ENCODE results near the gene ZNF341.
A peak's percentile ranks its signal among the peaks of the same experiment; 100 is the strongest.

Gene ZNF341

DNA sequence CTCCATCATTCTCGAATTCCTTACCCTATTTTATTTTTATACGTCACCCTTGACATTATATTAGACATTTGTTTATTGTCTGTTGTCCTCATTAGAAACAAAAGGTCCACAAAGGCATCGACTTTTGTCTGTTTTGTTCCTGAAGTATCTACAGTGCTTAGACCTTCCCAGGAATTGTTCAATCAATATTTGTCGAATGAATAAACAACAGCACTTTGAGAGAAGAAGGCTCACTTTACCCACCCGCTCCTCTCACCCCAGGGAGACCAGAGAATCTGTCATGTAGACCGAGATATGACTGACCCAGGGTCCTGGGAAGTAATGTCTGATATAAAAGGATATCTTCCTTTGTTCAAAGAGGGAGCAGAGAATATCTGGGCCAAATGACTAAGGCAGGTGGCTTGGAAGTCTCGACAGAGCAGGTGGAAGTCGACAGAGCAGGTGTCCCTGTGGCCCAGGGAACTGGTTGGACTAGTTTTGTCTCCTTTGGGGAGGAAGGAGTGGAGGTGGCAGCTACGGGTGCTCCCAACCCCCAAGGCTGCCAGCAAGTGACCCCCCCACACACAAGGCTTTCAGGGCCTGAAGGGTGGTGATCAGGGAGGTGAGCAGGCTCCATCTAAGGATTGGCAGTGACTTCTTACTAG, 64.6 kb downstream of the ZNF341 start:
- no peak for DNase-seq (ENCODE audit: low read depth)

DNA sequence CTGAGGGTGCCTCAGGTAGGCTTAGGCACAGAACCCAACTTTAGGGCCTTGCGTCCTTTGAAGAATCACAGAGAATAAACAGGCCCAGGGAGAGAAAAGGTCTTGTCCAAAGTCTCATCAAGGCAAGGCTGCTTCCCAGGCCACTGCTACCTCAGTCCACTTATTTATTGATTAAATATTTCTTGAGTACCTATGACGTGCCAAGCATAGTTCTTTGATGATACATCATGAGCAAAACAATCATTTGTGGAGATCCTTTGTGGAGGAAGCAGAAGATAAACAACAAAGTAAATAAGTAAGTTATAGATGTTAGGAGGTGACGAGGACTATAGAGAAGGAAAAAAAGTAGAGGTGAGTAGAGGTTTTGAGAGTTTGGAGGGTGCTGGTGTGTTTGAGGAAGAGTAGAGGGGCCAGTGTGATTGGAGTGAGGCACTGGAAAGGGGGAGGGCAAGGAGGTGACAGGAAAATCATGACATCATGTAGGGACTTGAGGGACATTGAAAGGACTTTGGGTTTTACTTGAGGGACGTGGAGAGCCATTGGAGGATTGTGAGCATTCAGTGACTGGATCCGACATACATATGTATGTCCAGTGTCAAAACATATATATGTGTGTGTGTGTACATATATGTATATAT, 65.2 kb downstream of the ZNF341 start:
- DNase-seq (ENCODE audit: low read depth), result no peak

DNA sequence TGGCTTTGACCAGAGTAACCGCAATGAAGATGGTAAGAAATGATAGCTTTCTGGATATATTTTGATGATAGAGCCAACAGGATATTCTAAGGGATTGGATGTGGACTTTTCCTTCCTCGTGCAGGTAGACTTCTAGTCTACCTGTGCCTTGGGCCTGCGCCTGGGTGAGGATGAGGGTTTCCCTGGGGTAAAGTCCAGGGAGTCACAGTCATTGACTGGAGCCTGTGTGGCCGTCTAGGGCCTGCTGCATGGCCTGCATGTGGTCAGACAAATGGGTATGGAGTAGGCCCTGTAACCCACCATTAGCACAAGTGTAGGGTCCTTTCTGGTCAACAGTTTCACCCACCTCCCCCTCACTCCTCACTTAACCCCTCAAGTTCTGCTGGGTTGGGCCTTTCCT, 66.6 kb downstream of the ZNF341 start:
- DNase-seq (ENCODE audit: low read depth), result no peak

DNA sequence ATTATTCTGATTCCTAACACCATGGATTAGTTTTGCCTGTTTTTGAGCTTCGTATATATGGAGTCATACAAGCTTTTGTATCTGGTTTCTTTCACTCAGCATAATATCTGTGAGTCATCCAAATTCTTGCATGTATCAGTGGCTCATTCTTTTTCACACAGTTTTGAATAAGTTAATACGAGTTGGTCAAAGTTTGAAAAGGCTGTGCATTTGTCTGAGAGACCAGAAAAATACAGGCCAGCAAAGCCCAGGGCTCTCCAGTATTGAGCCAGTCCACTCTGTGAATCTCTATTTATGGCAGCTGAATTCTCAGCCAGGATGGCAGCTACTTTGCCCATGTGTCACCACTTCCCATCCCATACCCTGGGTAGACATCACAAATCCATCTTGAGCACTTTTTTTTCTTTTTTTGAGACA, 72.1 kb downstream of the ZNF341 start:
- no peak for DNase-seq (ENCODE audit: low read depth)

DNA sequence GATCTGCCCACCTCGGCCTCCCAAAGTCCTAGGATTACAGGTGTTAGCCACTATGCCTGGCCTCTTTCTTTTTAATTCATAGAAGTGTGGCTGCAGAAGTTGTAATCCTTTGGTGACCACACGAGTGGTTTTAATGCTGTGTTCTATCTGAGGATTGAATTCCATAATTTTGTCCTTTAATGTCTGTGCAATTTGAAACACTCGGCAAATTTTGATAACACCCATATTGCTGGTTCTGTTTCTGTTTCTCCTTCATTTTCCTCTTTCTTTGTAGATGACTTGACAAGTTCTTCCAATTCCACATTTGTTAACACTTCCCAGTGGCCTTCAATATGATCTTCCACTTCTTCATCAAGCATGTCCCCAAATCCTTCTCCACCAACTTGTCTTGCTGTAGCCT, 76.6 kb downstream of the ZNF341 start:
- no peak for DNase-seq (ENCODE audit: low read depth)

DNA sequence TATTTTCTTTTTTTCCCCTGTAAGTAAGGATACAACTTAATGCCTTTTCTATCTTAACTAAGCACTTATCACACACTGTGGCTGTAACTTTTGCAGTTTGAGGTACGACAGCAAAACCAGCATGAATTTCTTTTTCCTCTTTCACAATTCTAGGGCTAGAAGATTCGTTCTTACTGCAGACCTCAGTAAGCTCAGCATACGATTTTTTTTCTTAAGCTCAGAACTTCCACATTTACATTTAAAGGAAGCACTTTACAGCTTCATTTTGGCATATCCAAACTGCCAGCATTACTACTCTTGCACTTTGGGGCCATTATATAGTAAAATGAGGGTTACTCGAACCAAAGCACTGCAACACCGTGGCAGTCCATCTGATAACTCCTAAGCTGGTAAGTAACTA, 78.5 kb downstream of the ZNF341 start:
- no peak for DNase-seq (ENCODE audit: low read depth)

DNA sequence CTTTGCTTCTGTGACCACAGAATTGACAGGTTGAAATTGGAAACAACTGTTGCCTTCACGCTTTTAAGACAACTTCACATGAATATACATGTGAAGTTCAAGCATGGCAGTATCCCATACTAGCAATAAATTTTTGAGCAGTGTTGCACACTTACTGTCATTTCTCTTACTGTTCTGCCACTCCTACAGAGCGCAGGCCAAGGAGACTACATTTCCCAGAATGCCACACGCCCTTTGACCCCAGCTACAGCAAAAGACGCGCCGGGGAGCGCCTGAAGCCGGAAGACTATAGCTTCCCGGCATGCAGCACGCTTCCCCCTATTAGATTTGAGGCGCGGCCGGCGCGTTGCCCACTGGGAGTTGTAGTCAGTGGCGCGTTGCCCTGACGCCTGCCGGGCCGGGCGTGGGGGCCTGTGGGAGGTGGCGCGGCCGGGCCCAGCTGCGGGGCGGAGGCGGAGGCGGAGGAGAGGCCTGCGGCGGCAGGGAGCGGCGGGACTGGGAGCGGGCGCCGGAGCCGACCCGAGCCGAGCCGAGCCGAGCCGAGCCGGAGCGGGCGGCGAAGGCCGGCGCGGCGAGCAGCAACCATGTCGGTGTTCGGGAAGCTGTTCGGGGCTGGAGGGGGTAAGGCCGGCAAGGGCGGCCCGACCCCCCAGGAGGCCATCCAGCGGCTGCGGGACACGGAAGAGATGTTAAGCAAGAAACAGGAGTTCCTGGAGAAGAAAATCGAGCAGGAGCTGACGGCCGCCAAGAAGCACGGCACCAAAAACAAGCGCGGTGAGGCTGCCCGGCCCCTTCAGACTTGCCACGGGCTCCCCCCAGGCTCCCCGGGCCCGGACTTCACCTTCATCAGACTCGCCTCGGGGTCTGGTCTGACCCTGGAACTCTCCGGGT, 79.3 kb downstream of the ZNF341 start, which contains the start of gene CHMP4B:
Gene CHMP4B, plus strand, starts transcription at position 464 of the 891 bp plus-strand sequence. Its CDS starts 121 bp downstream, at position 585.
- DNase-seq (ENCODE audit: low read depth), result peak; percentile 97

DNA sequence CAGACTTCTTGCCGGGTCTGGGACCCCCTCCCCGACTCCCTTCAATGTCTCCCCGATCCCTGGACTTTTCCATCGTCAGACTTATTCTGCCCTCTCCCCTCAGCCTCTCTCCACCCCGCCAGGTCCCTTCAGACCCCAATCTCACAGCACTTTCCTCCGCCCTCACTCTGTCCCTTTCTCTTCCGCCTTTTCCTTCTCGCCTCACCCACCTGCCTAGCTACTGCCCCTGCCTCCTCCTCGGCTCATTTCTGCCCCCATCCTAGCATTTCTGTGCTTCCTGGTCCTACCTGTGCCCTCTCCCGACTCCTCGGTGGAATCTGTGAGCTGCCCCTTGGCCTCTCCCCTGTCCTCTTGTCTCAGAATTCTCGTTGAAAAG, 80.0 kb downstream of the ZNF341 start:
- DNase-seq (ENCODE audit: low read depth), result no peak

DNA sequence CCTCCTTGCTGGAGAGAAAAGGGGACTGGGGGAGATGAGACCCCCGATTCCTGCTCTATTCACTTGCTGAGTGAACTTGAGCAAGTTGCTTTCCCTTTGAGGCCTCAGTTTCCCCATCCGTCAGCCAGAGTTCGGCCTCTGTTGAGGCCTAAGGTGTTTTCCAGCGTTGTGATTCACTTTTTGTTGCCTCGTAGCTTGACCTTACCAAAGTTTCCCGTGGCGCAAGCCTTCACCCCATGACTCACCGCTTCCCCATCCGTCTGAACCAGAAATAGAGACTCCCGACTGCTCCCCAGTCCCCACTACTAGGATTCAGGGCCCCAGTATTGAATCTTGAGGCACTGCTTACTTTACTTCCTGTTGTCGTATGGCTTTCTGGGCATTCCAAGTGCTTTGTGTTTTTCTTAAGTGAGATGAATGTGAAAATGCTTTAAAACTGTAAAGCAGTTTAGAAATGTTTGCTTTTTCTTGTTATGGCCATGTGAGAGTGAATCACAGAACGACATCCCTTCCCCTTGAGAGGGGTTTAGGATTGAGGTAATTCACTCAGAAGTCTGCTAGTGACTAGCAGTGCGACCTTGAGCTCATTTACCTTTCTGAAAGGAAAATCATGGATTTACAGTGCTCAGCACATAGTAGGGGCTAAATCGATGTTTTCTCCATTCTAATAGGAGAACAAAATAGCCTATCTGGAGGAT, 80.5 kb downstream of the ZNF341 start:
- DNase-seq (ENCODE audit: low read depth), result peak; percentile 19

DNA sequence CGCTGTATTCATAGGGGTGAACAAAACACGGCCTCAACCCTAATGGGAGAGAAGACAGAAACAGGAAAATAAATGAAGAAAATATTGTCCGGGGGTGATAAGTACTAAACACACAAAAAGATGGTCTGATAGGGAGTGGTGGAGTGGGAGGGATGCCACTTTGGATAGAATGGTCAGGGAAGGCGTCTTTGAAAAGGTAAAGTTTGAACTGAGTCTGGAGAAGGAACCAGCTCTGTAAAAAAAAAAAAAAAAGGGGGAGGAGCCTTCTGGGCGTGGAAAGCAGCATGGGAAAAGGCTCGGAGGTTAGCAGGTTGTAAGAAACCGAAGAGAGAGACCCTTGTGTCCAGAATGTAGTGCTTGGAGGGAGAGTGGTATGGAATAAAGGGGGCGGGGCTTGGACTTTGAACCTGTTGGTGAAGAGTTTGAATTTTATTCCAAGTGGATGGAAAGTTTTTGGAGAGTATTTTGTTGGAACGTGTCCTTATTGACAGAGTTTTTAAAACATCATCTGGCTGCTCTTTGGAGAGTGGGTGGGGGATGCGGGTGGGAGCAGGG, 81.2 kb downstream of the ZNF341 start:
- DNase-seq (ENCODE audit: low read depth), result no peak

DNA sequence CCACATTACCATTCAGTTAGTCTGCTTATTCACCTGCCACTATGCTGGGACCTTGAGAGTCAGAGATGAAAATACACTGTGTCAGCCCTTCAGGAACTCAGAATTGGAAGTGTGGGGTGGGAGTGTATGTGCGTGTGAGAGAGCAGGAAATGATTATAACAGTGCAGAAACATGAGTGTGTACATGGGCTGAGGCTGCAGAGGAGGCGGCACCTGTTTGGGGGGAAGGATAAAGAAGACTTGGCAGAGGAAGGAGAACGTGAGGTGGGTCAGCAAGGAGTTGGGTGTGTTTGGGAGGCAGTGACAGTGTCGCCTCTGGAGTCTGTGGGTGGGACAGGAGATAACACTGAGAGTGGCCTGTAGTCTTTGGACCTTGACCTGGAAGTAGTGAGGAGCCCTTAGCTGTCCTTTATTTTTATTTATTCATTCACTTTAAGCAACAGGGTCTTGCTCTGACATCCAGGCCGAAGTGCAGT, 82.5 kb downstream of the ZNF341 start:
- DNase-seq (ENCODE audit: low read depth), result no peak

DNA sequence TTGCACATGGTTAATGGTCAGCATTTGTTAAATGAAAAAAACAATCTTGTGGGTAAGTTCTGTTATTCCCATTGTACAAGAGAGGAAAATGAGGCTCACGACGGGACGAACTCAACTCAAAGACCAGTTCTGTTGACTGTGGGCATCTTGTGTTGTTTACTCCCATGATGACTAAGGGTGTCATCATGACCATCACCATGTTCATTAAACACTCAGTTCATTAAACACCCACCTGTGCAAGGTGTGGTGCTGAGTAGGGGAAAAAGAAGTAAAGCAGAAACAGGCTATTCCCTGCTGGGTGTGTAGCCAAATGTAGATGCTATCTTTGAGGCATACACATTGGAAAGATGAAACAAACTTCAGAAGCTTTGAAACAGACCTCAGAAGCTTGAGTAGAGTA, 83.9 kb downstream of the ZNF341 start:
- DNase-seq (ENCODE audit: low read depth), result no peak

DNA sequence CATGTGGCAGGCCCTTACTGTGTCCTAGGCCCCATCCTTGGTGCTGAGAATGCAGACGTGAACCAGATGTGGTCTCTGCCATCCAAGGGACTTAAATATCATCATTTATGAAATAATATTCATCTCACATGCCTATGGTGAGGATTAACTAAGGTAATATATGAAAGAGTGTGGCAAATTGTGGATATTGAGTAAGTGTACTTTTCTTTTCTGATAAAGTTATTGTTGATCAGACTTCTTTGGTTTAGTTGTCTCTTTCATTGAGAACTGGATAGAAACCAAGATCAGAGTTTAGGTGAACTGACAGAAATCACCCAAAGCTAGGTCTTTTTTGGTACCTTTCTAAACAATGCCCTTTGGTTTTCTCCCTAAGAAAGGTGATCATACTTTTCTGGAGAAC, 84.4 kb downstream of the ZNF341 start:
- no peak for DNase-seq (ENCODE audit: low read depth)

DNA sequence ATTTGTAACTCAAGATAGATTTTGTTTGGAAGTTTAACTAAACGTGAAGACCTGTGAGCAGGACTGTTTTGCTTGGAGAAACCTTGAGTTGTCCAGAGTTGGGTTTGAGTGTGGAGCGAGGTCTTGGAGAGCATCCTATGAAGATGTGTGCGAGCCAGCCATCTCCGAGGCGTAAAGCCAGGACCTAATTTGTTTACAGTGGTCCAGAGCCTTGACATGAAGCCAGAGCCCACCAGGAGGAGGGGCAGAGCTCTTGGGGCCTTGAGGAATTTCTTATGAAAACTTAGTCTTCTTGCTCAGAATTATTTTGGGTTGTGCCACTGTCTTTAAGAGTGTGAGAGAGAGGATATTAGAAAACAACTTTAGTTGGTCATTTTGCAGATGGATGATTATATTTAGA, 85.6 kb downstream of the ZNF341 start:
- no peak for DNase-seq (ENCODE audit: low read depth)

DNA sequence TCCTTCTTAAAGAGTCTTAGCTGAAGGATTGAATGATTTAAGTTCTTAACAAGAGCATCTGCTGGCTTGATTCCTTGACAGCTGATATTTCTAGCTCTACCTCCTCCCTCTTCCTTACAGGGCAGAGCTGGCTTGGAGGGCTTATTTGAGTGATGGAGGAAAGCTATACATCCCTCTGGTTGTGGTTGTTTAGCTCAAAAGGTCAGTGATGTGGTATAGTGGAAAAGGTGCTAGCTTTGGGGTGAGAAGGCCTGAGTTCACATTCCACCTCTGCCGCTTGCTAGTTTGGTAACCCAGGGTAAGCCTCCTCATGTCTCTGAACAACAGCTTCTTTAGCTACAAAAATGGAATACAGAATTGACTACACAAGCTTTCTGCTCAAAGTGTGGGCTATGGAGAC, 87.7 kb downstream of the ZNF341 start:
- DNase-seq (ENCODE audit: low read depth), result no peak

DNA sequence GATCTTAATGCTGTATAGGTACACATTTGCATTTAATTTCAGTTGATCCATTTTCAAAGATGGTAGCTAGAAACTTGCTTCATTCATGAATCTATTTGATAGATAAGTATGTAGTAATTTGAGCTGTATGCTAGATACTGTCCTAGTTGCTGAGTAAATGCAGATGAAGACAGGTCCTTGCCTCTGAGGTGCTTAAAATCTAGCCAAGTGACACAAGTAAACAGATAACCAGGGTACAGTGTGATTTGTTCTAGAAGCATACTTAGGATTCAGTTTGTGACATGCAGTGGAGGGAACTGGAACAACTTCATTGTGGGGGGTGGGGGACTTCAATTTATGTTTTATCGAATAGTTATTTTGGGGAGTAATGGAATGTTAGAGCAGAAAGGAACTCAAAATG, 88.6 kb downstream of the ZNF341 start:
- DNase-seq (ENCODE audit: low read depth), result no peak

DNA sequence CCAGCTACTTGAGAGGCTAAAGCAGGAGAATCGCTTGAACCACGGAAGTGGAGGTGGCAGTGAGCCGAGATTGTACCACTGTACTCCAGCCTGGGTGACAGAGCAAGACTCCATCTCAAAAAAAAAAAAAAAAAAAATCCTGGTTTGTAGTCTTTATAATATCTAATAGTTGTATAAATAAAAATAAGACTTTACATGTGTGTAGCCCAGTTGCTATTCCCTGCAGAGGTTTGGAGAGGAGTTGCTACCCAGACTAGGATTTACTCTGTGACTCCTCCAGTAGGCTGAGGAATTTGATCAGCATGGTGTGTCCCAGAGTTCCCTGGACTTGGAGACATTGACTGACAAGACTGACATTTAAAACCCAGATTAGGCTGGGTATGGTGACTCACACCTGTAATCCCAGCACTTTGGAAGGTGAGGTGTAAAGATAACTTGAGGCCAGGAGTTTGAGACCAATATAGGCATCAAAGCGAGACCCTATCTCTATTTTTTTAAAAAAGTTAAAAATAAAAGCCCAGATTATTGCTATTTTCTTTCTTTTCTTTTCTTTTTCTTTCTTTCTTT, 89.6 kb downstream of the ZNF341 start:
- no peak for DNase-seq (ENCODE audit: low read depth)

DNA sequence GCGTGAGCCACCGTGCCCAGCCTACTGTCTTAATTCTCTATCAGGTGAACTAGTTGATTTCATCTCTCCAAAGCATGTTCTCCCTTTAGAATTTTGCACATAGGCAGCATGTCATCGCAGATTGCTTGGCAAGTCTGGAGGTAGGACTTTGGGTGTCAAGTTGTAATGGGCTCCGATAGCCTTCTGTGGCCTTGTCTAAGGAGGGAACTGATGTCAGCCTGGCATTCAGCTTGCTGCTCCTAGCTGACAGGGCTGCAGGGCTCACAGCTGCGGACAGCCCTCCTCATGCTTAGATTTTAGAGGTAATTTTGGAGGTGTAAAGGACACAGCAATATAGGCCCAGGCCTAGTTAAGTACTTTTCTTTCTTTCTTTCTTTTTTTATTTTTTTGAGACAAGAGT, 90.6 kb downstream of the ZNF341 start:
- DNase-seq (ENCODE audit: low read depth), result no peak

DNA sequence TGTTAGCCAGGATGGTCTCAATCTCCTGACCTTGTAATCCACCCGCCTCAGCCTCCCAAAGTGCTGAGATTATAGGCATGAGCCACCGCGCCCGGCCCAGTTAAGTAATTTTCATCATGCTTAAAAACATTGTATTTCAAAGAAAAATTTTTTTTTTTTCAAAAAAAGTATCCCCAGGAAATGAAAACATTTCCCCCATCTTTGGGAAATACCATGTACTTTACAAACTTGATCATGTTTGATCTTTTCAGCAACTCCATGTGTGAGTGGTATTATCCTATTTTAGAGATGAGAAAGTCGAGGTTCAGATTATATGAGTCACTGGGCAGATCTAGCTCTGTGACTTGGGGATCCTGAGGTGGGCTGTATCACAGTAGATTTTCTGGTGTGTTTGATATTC, 91.2 kb downstream of the ZNF341 start:
- DNase-seq (ENCODE audit: low read depth), result no peak

DNA sequence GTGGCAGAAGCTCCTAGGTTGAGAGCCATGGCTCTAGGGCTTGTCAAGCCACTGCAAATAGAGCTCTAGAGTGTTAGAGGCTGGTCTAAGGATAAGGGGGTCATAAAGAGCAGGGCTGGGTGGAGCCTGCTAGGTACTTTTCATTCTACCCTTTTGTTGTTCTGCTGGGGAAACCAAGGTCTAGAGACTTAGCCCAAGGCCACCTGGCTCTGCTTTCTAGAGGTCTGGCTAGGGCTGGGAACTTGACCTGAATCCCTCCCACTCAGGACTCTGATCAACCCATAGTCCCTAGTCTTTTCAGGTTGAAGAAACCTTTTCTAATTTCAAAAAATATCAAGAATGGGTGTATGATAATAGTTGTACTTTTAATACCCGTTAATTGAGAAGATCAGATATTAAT, 93.1 kb downstream of the ZNF341 start:
- no peak for DNase-seq (ENCODE audit: low read depth)

All from stimulated activated CD4-positive, alpha-beta T cell treated with anti-CD3 and anti-CD28 coated beads, Interleukin-2, amount 100 ng/mL, for 4 hours (primary cell).